Astrocyte (in vitro differentiated cells and primary cell): ENCODE measurements around the gene PCDHGA5. TPM values are rescaled to one million over a fixed set of nuclear protein-coding genes. Genes with fewer than 3 reads are reported as not detected.

Experiments
- DNase-seq: peaks from one replicate; pipeline ENCODE4 v3.0.0-alpha.2; 2010; ENCODE audit warnings: low read depth
- FAIRE-seq: peaks from 2 replicates; lab custom pipeline; 2011; peaks lifted over from hg19 to GRCh38; lab: Jason Lieb, UNC
- H2AFZ ChIP-seq: 2 replicates; pipeline ENCODE4 v1.6.0; 2012; ENCODE audit warnings: low read depth, low read length, inconsistent platforms
- H3K27ac ChIP-seq: 2 replicates; pipeline ENCODE4 v1.5.1; 2011; ENCODE audit warnings: low read depth, low read length, inconsistent platforms
- H3K27me3 ChIP-seq: 2 replicates; pipeline ENCODE4 v1.6.0; 2011; ENCODE audit warnings: low read length, inconsistent platforms; ENCODE audit not compliant: insufficient read depth
- H3K36me3 ChIP-seq: 2 replicates; pipeline ENCODE4 v1.5.1; 2011; ENCODE audit warnings: low read length, inconsistent platforms; ENCODE audit not compliant: insufficient read depth
- H3K4me1 ChIP-seq: 2 replicates; pipeline ENCODE4 v1.5.1; 2011; ENCODE audit warnings: low read length, inconsistent platforms; ENCODE audit not compliant: insufficient read depth
- H3K4me2 ChIP-seq: 2 replicates; pipeline ENCODE4 v1.6.0; 2012; ENCODE audit warnings: low read length, inconsistent platforms
- H3K4me3 ChIP-seq: 2 replicates; pipeline ENCODE4 v1.5.1; 2011; ENCODE audit warnings: low read depth, mild to moderate bottlenecking, low read length, inconsistent platforms; ENCODE audit not compliant: insufficient read depth
- H3K79me2 ChIP-seq: 2 replicates; pipeline ENCODE4 v1.6.0; 2012; ENCODE audit warnings: mild to moderate bottlenecking, low read length, inconsistent platforms; ENCODE audit not compliant: insufficient read depth
- H3K9ac ChIP-seq: 2 replicates; pipeline ENCODE4 v1.6.0; 2012; ENCODE audit warnings: mild to moderate bottlenecking, low read length, inconsistent platforms
- H3K9me3 ChIP-seq: 2 replicates; pipeline ENCODE4 v1.5.1; 2012; ENCODE audit warnings: low read depth, mild to moderate bottlenecking, low read length, inconsistent platforms; ENCODE audit not compliant: insufficient read depth
- H4K20me1 ChIP-seq: 2 replicates; pipeline ENCODE4 v1.6.0; 2012; ENCODE audit warnings: low read length, inconsistent platforms; ENCODE audit not compliant: insufficient read depth
- H3K27ac Mint-ChIP-seq: one replicate; pipeline ENCODE4 v1.8.0; 2021; ENCODE audit warnings: mild to moderate bottlenecking, mixed read lengths; ENCODE audit not compliant: unreplicated experiment
- H3K27me3 Mint-ChIP-seq: one replicate; pipeline ENCODE4 v1.8.0; 2021; ENCODE audit warnings: low read depth, mixed read lengths; ENCODE audit not compliant: unreplicated experiment
- H3K36me3 Mint-ChIP-seq: one replicate; pipeline ENCODE4 v1.8.0; 2021; ENCODE audit warnings: low read depth, mixed read lengths; ENCODE audit not compliant: unreplicated experiment
- H3K4me1 Mint-ChIP-seq: one replicate; pipeline ENCODE4 v1.8.0; 2021; ENCODE audit warnings: low read depth, mixed read lengths; ENCODE audit not compliant: unreplicated experiment
- H3K4me3 Mint-ChIP-seq: one replicate; pipeline ENCODE4 v1.8.0; 2021; ENCODE audit warnings: mild to moderate bottlenecking, moderate library complexity, mixed read lengths; ENCODE audit not compliant: unreplicated experiment
- H3K9me3 Mint-ChIP-seq: one replicate; pipeline ENCODE4 v1.8.0; 2021; ENCODE audit warnings: mild to moderate bottlenecking, mixed read lengths; ENCODE audit not compliant: unreplicated experiment
- CTCF ChIP-seq: IDR thresholded peaks from 2 replicates; pipeline ENCODE4 v1.5.1; 2011; ENCODE audit warnings: low read depth, mild to moderate bottlenecking, inconsistent platforms, low read length, moderate library complexity; ENCODE audit not compliant: insufficient read depth
- EZH2 ChIP-seq: IDR thresholded peaks from 2 replicates; pipeline ENCODE4 v1.6.1; 2012; ENCODE audit warnings: mild to moderate bottlenecking, low read length, inconsistent platforms; ENCODE audit not compliant: insufficient read depth
- total RNA-seq: library from RNA; stranded (reverse); gene quantifications from 2 replicates; pipeline ENCODE4 v1.2.1, GENCODE V29; 2021

PCDHGA5 gene
- total RNA-seq, 1 donor from 2014 or later, result 0.30 TPM

DNA sequence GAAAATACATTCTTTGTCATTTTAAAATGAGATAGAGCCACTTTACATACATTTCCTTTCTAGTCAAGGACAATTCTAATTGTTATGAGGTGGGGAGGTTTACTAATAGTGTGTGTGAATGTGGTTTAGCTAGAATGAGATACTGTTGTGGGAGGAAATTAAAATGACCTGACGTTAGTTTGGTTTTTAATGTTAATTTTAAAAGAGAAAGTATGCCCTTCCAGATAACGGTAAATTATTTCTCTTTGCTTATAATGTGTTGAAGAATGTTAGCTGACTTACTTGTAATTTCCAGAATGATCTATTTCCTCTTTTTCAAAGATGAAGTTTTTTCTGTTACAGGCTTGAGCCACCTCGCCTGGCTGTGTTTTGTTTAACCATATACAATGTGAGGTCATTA lies 41.7 kb upstream of the PCDHGA5 start:
- Histone ChIP-seq H3K4me3 (no peak overlapping the region), H3K27me3 (no peaks in the 10 kb centered on the region), H3K4me1 (no peaks in the 10 kb centered on the region), H3K27ac (no peak overlapping the region), H3K4me2 (no peak overlapping the region), H2AFZ (no peak overlapping the region), H3K79me2 (peaks cover 28% of the 10 kb centered on the region), H3K36me3 (peaks cover 16% of the 10 kb centered on the region), H3K9ac (no peak overlapping the region), H4K20me1 (peaks cover 20% of the 10 kb centered on the region), H3K9me3 (peaks cover 19% of the 10 kb centered on the region)
- Mint-ChIP-seq H3K4me3 (peak overlapping the region; percentile 12), H3K27me3 (no peaks in the 10 kb centered on the region), H3K36me3 (peaks cover 21% of the 10 kb centered on the region), H3K9me3 (peaks cover 41% of the 10 kb centered on the region), H3K4me1 (peaks cover 7% of the 10 kb centered on the region), H3K27ac (no peak overlapping the region)
- FAIRE-seq (no peak), DNase-seq (no peak)
- TF ChIP-seq CTCF (no peak), EZH2 (no peak)

GRCh38 chr5:141326088-141326854 lies 37.7 kb upstream of the PCDHGA5 start:
- Histone ChIP-seq H3K4me1 (no peaks in the 10 kb centered on the region), H3K4me3 (peak overlapping the region; percentile 66), H3K36me3 (no peaks in the 10 kb centered on the region), H3K27ac (peak overlapping the region; percentile 31), H3K9me3 (peaks cover 16% of the 10 kb centered on the region), H3K27me3 (no peaks in the 10 kb centered on the region), H3K4me2 (peak overlapping the region; percentile 93), H3K9ac (peak overlapping the region; percentile 80), H2AFZ (peak overlapping the region; percentile 91), H3K79me2 (no peaks in the 10 kb centered on the region), H4K20me1 (no peaks in the 10 kb centered on the region)
- Mint-ChIP-seq H3K4me1 (no peaks in the 10 kb centered on the region), H3K27ac (no peak overlapping the region), H3K9me3 (peaks cover 9% of the 10 kb centered on the region), H3K4me3 (peak overlapping the region; percentile 47), H3K27me3 (no peaks in the 10 kb centered on the region), H3K36me3 (no peaks in the 10 kb centered on the region)
- TF ChIP-seq EZH2 (no peak), CTCF (peak; percentile 50)
- FAIRE-seq, result no peak
- peak; percentile 68 for DNase-seq

DNA sequence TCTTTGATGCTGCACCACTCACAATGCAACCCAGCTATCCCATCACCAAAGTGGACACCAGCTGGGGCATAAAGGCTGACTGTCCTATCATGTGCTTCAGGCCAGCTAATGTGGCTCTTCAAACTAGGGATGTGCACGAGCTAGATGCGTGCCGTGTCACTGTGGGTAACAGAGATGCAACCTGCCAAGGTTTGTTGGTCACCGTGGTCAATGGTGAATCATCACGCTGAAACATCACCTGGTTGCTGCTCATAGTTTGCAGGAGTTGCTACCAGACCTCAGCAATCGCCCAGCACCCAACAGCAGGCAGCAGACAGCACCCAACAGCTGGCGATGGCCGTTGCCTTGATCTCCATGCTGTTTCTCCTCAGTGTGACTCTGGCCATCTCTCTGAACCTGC lies 35.7 kb upstream of the PCDHGA5 start:
- H3K4me2 ChIP-seq, result no peak overlapping the region
- Mint-ChIP-seq H3K27me3 (no peaks in the 10 kb centered on the region), H3K36me3 (no peaks in the 10 kb centered on the region), H3K9me3 (peaks cover 10% of the 10 kb centered on the region), H3K27ac (no peak overlapping the region), H3K4me1 (no peaks in the 10 kb centered on the region), H3K4me3 (no peak overlapping the region)
- H2AFZ ChIP-seq, result no peak overlapping the region
- no peaks in the 10 kb centered on the region for H4K20me1 ChIP-seq
- no peak overlapping the region for H3K4me3 ChIP-seq
- TF ChIP-seq EZH2, result no peak
- no peak for TF ChIP-seq CTCF
- peaks cover 25% of the 10 kb centered on the region for H3K9me3 ChIP-seq
- no peak overlapping the region for H3K9ac ChIP-seq
- H3K27me3 ChIP-seq, result no peaks in the 10 kb centered on the region
- H3K27ac ChIP-seq, result no peak overlapping the region
- H3K79me2 ChIP-seq, result no peaks in the 10 kb centered on the region
- FAIRE-seq (no peak), DNase-seq (no peak)
- no peaks in the 10 kb centered on the region for H3K36me3 ChIP-seq
- no peaks in the 10 kb centered on the region for H3K4me1 ChIP-seq
